Adrenal gland (tissue), 5 donors: ENCODE data around the gene GP5.

Experiments used
- CTCF ChIP-seq, 6 experiments: fragments of 450-650 bp in 4 of 6; fragments of 200-600 bp in 2 of 6; sonication (generic) in 1 of 6; IDR thresholded peaks; 1 replicate in 5 of 6; 2 replicates in 1 of 6; pipeline versions ENCODE4 v1.5.1 to v1.8.0; 2016 to 2021; ENCODE audit warnings: antibody characterized with exemption in 6 of 6, mild to moderate bottlenecking in 2 of 6, moderate library complexity in 1 of 6
- POLR2A ChIP-seq, 2 donors: fragments of 450-650 bp; IDR thresholded peaks; one replicate each; pipeline ENCODE4 v1.6.1; 2017; ENCODE audit warnings: antibody characterized with exemption in 2 of 2, mild to moderate bottlenecking in 2 of 2, moderate library complexity in 1 of 2
- donor health status: DM: no; HTN: no; CAD: no.

DNA sequence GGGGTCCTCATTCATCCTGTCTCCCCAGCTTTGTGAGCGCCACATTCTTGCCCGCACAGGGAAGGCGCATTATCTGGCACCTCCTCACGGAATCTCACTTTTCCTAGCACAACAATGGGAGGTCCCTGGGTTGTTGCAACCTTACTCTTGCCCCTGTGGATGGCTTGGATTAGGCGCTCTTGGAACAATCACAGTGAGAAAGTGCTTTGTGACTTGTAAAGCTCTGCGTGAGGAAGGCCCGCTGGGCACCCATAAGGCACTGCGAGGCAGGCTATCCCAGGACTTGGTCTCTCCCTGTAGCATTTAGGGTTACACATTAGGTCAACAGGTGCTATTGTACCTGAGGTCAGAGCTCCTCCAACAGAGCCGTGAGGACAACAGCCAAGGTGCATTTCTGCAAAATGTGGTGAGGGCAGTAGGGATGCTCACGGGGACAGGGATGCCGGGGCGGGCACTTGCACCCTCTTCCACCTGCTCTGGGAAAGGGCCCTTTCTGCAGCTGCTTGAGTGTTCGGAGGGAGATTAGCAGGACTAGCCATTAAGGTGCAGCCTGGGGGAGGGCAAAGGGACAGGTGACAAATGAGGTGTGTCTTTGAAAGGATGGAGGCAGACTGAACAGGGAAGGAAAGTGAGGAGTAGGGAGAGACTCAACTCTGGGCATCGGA, 15.7 kb downstream of the GP5 start:
- TF ChIP-seq CTCF (IDR thresholded peaks at IDR 0.05) (no peak), POLR2A (IDR thresholded peaks at IDR 0.05) (no peak)
